K562 treated with DMSO at 1 percent for 24 hours (cell line): Measurements from ENCODE around the gene JPT1. TPM values are rescaled to one million over a fixed set of nuclear protein-coding genes. Genes with fewer than 3 reads are reported as not detected.

Experiments
- total RNA-seq: library from RNA; unstranded; fragments of 300-600 nt; gene quantifications from 2 replicates; pipeline ENCODE4 v1.2.3, GENCODE V29; 2022; ENCODE audit warnings: low read depth; ENCODE audit not compliant: insufficient read depth

JPT1 gene, protein sequence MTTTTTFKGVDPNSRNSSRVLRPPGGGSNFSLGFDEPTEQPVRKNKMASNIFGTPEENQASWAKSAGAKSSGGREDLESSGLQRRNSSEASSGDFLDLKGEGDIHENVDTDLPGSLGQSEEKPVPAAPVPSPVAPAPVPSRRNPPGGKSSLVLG
- 151 and 160 TPM in 2 replicates for total RNA-seq

DNA sequence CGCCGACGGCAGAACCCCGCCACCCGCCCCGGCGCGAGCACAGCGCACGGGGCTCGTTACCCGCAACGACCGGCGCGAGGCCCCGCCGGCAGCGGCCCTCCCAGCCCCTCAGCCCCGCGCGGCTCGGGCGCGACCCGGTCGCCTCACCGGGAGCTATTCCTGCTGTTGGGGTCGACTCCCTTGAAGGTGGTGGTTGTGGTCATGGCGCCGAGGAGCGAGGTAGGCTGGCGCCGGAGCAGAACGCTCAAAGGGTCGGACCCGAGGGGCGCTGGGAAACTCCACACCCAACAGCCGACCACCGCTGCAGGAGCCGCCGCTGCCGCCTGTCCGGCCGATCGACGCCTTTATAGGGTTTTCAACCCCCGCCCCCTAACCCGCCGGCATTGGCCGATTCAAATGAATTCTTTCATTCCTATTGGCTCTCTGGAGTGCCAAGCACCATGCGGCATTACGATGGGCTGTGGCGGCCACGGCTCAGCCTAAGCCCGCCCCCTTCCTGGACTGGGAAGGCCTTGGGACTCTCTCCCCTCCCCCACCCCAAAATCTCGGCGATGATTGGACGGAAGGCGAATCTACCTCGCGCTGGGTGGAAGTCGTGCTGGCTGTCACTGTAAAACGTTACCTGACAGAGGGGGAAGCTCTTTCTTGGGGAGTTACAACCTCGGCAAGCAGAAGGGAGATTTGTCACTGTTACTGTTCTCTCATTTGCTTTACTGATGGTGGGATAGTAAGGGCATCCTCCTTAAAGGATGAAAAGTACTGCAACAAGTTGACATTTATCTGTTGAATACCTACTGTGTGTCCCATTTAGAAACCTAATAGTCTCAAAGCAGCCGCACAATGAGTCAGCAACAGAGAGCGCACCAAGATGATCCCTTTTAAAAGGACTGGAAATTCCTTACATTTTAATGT lies at the start of gene JPT1:
Gene JPT1 (minus strand): TSS at position 318 of the 912 bp plus-strand sequence. CDS start 115 bp downstream, at position 203.

DNA sequence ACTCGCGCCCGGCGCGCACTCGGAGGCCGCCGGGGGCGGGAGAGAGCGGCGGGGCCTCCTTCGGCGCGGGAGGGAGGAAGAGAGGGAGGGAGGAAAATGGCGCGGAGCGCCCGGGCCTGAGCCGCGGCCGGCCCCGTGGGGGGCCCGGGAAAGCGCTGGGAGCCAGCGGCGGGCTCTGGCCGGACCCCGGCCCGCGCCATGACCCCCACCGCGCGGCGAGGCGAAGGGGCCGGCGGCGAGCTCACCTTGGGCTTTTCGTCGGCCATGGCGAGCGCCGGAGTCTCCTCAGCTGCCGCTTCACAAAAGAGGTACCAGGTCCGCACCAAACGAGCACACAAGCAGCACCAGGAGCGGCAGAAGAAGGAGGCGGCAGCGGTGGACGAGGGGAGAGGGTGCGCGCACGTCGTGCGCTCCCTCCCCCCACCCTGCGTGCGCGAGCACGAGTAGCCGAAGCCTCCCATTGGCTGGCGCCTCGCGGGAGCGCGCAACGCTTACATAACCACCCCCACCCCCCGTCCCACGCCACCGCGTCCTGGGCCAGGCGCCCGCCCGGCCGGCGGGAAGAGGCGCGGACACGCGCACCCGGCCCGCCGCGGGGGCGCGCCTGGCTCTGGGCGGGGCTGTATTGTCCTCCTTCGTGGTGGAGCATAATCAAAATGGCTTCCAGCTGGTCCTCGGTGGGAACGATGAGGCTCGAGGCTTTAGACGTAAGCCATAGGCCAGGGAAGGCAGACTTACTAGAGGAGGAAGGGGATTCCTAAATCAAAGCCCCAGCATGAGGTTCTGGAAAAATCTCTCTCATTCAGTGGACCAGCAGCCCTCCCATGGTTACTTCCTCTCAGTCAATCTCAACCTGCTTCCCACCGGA lies 28.5 kb upstream of the JPT1 start, which contains the start of gene SUMO2:
Gene SUMO2 (minus strand): TSS at position 391 of the 868 bp plus-strand sequence. CDS start 125 bp downstream, at position 266.

DNA sequence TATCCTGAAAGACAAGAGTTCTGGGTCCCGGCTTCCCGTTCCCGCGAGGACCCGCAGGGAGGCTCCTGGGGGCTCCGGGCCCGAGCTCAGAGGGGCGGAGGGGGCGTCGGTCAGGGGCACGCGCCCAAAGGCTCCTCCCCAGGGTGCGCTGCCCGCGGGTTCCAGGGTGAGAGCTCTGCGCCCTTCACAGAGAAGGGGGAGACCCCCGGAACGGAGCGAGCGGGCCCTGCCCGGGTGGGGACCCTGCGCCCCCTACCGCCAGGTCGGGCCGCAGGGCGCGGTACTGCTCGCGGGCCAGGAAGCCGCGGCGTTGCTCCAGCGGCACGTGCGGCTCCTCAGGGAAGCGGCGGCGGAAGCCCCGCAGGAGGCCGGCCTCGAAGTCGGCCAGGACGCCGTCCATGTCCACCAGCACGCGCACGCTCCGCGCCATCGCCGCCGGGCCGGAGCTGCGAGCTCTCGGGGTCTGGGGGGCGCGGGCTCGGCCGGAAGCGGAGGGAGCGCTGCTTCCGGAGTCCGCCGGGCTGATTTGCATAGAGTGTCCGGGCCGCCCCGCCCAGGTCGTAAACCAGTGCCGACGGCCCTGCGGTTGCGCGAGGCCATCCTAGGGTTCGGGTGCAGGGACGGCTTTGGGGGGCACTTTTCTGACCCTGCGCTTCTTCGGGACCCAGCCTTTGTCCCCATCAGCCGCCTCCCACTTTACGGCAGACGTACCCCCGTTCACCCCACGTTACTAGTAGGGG lies 22.9 kb downstream of the JPT1 start, which contains the start of gene NT5C:
Gene NT5C (minus strand): TSS at position 465 of the 740 bp plus-strand sequence. CDS start 35 bp downstream, at position 430.

DNA sequence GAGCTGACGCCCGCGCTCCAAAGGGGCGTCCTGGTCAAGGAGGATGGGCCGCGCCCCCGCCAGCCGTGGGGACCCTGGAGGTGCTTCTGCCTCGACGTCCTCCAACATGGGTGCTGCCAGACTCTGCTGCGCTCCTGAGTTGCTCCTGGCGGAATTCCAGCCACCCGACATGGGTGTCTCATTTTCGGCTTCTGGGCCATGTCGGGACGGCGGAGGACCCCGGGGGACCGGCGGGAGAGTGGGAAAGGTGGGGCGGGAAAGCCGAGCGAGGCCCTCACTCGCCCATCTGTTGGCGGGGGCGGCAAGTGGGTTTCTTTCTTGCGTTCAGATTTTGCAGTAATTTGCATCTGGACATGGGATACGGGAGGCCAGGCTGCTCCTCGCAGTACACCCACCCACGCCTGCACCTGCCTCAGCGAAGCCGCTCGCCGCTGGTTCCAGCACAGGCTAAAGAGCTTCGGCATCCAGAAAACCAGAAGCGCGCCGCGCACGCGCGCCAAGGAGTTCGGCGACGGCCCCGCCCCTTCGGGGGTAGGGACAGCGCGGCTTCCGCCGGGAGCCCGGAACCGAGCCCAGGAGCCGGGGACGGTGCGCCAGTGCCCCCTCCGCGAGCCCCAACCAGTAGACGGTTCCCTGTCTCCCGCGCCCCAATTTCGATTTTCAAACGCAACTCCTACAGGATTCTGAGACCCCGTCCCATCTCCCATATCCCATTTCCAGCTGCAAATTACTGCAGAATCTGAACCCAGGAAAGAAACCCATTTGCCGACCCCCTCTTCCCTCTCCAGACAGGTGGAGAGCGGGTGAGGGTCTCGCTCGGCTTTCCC lies 44.7 kb downstream of the JPT1 start, which contains the start of gene ARMC7:
Gene ARMC7 (plus strand): TSS at position 563 of the 827 bp plus-strand sequence. CDS start 320 bp downstream, outside the sequence.

DNA sequence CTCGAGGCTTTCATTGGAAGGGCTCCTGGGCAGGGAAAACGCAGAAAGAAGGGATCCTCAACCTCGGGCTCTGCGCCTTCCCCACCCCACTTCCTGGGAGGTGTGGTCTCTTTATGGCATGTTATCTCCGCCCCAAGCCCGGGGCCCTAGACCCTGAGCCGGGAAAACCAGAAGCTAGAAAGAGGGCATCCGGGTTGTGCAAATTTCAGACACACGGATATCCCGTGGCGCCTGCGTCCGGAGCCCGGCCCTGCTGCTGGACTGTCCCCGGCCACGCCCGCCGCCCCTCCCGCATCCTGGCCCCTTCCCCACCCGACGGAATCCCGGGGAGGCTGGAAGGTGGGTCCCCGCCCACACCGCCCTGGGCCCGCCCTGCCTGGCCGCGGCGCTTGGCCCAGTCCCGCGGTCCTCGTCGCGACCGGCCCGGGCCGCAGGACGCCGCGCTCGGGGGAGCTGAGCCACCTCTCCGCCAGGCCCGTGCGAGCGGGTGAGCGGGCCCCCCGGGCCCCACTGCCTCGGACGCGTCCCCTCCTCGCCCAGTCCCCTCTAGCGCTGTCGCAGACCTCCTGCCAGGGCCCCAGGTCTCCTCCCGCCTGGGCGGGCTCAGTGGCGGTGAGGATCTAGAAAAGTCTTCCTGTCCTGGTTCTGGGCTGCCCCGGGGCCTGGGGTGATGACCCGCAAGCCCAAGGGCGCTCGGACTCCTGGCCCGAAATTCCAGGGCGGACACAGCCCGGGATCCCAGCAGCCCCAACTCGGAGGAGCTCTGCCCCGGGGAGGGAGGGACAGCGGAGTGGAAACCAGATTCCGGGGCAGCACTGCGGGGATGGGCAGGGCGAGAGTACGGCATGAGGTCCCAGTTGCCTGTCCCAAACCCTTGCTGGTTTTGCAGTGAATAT lies 66.5 kb downstream of the JPT1 start, which contains the start of gene SLC16A5:
Gene SLC16A5 (plus strand): TSS at position 397 of the 896 bp plus-strand sequence. CDS start 5,683 bp downstream, outside the sequence.

Other genes with a start within 250 kb of the JPT1 start
- gene USH1G, start 231.3 kb downstream of the JPT1 start, total RNA-seq = 1.6 and 2.0 TPM in 2 replicates
- gene OTOP2, start 230.2 kb downstream of the JPT1 start, total RNA-seq = 0.58 TPM in 1 of 2 replicates, not detected in the other
- not detected in 2 replicates for gene OTOP3, start 218.6 kb downstream of the JPT1 start, total RNA-seq
- gene HID1, start 181.8 kb downstream of the JPT1 start, total RNA-seq = 3.9 and 4.7 TPM in 2 replicates
- 17.4 and 19.2 TPM in 2 replicates for gene CDR2L, start 166.9 kb downstream of the JPT1 start, total RNA-seq
- 55.0 and 55.8 TPM in 2 replicates for gene MRPL58, start 141.8 kb downstream of the JPT1 start, total RNA-seq
- 387 and 416 TPM in 2 replicates for gene ATP5PD, start 107.5 kb downstream of the JPT1 start, total RNA-seq
- 32.1 and 32.5 TPM in 2 replicates for gene KCTD2, start 107.3 kb downstream of the JPT1 start, total RNA-seq
- 6.4 and 8.4 TPM in 2 replicates for gene SLC16A5, start 66.6 kb downstream of the JPT1 start, total RNA-seq
- 36.2 and 36.6 TPM in 2 replicates for gene ARMC7, start 44.5 kb downstream of the JPT1 start, total RNA-seq
- 61.6 and 76.3 TPM in 2 replicates for gene NT5C, start 22.8 kb downstream of the JPT1 start, total RNA-seq
- 115 and 125 TPM in 2 replicates for gene SUMO2, start 28.4 kb upstream of the JPT1 start, total RNA-seq
- 63.7 and 66.0 TPM in 2 replicates for gene NUP85, start 51.2 kb upstream of the JPT1 start, total RNA-seq
- 57.3 and 61.5 TPM in 2 replicates for gene GGA3, start 107.1 kb upstream of the JPT1 start, total RNA-seq
- gene MRPS7, start 107.4 kb upstream of the JPT1 start, total RNA-seq = 59.7 and 63.6 TPM in 2 replicates
- gene MIF4GD, start 116.7 kb upstream of the JPT1 start, total RNA-seq = 60.9 and 72.8 TPM in 2 replicates
- 28.8 and 29.6 TPM in 2 replicates for gene SLC25A19, start 134.9 kb upstream of the JPT1 start, total RNA-seq